ENCODE measurements around the gene ALG11.
"Not testable (repeated sequence)": the region's sequence is repeated elsewhere in the genome, so short reads cannot be mapped to it uniquely, and the experiment has no call there.

ALG11 gene

GRCh38 chr13:52011632-52012511 is at the start of gene ALG11:
Gene ALG11, plus strand, starts transcription at chr13:52012398. Its CDS starts 21 bp downstream, at chr13:52012419.
- in situ Hi-C loops (cut with MboI; ENCODE audit: low sequenced_read_pairs) = loop anchor here (25.0 kb wide), 1 partner anchor 200 kb away; no protein-coding TSS in a partner anchor

- in situ Hi-C loops (cut with MboI; ENCODE audit: low sequenced_read_pairs) = no loop called here
Observed at GRCh38 chr13:51966186-51966585, 46.0 kb upstream of the ALG11 start.

- in situ Hi-C loops (cut with MboI; ENCODE audit: low sequenced_read_pairs) = no loop called here
Observed at GRCh38 chr13:51967482-51968446, 44.4 kb upstream of the ALG11 start.

- in situ Hi-C loops (cut with MboI; ENCODE audit: low sequenced_read_pairs) = no loop called here
Observed at GRCh38 chr13:51970349-51970748, 41.8 kb upstream of the ALG11 start.

GRCh38 chr13:51971520-51972426 is 40.4 kb upstream of the ALG11 start:
- in situ Hi-C loops (cut with MboI; ENCODE audit: low sequenced_read_pairs) = no loop called here

- in situ Hi-C loops (cut with MboI; ENCODE audit: low sequenced_read_pairs) = no loop called here
Observed at GRCh38 chr13:51974482-51974881, 37.7 kb upstream of the ALG11 start.

GRCh38 chr13:51976423-51976822 is 35.8 kb upstream of the ALG11 start:
- in situ Hi-C loops (cut with MboI; ENCODE audit: low sequenced_read_pairs) = no loop called here

GRCh38 chr13:51976890-51977289 is 35.3 kb upstream of the ALG11 start:
- in situ Hi-C loops (cut with MboI; ENCODE audit: low sequenced_read_pairs) = no loop called here

- in situ Hi-C loops (cut with MboI; ENCODE audit: low sequenced_read_pairs) = no loop called here
Observed at GRCh38 chr13:51977625-51978024, 34.6 kb upstream of the ALG11 start.

GRCh38 chr13:51978796-51979556 is 33.2 kb upstream of the ALG11 start:
- in situ Hi-C loops (cut with MboI; ENCODE audit: low sequenced_read_pairs) = no loop called here

- in situ Hi-C loops (cut with MboI; ENCODE audit: low sequenced_read_pairs) = no loop called here
Observed at GRCh38 chr13:51980908-51981307, 31.3 kb upstream of the ALG11 start.

- in situ Hi-C loops (cut with MboI; ENCODE audit: low sequenced_read_pairs) = no loop called here
Observed at GRCh38 chr13:51981355-51981754, 30.8 kb upstream of the ALG11 start.

GRCh38 chr13:51983292-51983691 is 28.9 kb upstream of the ALG11 start:
- in situ Hi-C loops (cut with MboI; ENCODE audit: low sequenced_read_pairs) = not testable (repeated sequence)

GRCh38 chr13:51984904-51985303 is 27.3 kb upstream of the ALG11 start:
- in situ Hi-C loops (cut with MboI; ENCODE audit: low sequenced_read_pairs) = not testable (repeated sequence)

- in situ Hi-C loops (cut with MboI; ENCODE audit: low sequenced_read_pairs) = no loop called here
Observed at GRCh38 chr13:51988988-51989618, 23.1 kb upstream of the ALG11 start.

- in situ Hi-C loops (cut with MboI; ENCODE audit: low sequenced_read_pairs) = no loop called here
Observed at GRCh38 chr13:51993713-51994112, 18.5 kb upstream of the ALG11 start.

GRCh38 chr13:51995677-51996551 is 16.3 kb upstream of the ALG11 start:
- in situ Hi-C loops (cut with MboI; ENCODE audit: low sequenced_read_pairs) = no loop called here

GRCh38 chr13:51996641-51997040 is 15.6 kb upstream of the ALG11 start:
- in situ Hi-C loops (cut with MboI; ENCODE audit: low sequenced_read_pairs) = no loop called here
